ENCODE measurements around the gene ARID1B. TPM values are rescaled to one million over a fixed set of nuclear protein-coding genes. Genes with fewer than 3 reads are reported as not detected.

Gene ARID1B
- total RNA-seq, 1 donor from 2014 or later = 101 TPM

DNA sequence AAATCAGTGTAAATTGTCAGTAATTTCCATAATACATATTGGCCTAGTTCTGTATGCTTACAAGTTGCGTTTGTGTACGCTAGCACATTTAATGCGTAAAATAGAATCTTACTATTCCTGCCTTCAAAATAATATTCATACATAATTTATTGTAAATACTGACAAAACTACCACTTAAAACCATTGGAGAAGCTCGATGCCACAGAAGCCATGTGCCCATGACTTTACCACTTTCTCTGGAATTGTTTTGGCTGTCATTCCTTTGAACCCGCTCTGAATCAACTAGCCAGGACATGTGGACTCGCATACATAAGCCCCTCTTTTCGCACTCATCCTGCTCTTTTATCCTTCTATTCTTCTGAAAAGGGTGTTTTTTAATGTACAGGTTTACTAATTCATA, 394.6 kb downstream of the ARID1B start:
- Mint-ChIP-seq H3K36me3 (ENCODE audit: low read depth) (peaks cover 5% of the 10 kb centered on the region), H3K27ac (ENCODE audit: unreplicated experiment) (no peak overlapping the region), H3K27me3 (ENCODE audit: low read depth) (no peaks in the 10 kb centered on the region), H3K4me3 (no peak overlapping the region), H3K9me3 (no peaks in the 10 kb centered on the region), H3K4me1 (peaks cover 5% of the 10 kb centered on the region)
- DNase-seq (ENCODE audit: low read depth, low spot score) = no peak
- TF ChIP-seq, protein P1, sequence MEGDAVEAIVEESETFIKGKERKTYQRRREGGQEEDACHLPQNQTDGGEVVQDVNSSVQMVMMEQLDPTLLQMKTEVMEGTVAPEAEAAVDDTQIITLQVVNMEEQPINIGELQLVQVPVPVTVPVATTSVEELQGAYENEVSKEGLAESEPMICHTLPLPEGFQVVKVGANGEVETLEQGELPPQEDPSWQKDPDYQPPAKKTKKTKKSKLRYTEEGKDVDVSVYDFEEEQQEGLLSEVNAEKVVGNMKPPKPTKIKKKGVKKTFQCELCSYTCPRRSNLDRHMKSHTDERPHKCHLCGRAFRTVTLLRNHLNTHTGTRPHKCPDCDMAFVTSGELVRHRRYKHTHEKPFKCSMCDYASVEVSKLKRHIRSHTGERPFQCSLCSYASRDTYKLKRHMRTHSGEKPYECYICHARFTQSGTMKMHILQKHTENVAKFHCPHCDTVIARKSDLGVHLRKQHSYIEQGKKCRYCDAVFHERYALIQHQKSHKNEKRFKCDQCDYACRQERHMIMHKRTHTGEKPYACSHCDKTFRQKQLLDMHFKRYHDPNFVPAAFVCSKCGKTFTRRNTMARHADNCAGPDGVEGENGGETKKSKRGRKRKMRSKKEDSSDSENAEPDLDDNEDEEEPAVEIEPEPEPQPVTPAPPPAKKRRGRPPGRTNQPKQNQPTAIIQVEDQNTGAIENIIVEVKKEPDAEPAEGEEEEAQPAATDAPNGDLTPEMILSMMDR (conservative IDR thresholded peaks at IDR 0.05) = no peak

DNA sequence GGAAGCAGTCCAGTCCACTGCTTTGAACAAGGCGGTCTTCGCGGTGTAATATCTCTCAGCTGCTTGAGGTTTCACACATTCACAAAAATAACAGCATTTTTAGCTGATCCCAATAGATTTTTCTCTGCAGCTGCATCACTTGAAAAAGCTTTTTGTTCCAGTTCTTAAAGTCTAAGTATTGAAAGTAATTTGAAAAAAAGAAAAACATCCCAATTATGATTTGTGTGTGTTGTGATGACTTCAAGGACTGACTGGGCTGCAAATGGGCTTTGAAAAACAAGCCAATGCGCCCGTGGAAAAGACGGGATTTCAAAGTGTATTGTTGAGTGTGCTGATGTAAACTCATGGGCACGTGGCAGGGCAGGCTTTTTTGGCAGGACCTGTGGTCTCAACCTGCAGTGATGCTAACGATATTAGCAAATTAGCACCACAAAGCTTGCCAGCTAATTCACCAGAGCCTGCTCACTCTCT, 395.1 kb downstream of the ARID1B start:
- no peak for DNase-seq (ENCODE audit: low read depth, low spot score)
- Mint-ChIP-seq H3K4me3 (no peak overlapping the region), H3K9me3 (no peaks in the 10 kb centered on the region), H3K4me1 (peaks cover 5% of the 10 kb centered on the region), H3K36me3 (ENCODE audit: low read depth) (peaks cover 3% of the 10 kb centered on the region), H3K27me3 (ENCODE audit: low read depth) (no peaks in the 10 kb centered on the region), H3K27ac (ENCODE audit: unreplicated experiment) (no peak overlapping the region)
- TF ChIP-seq, protein P1 (conservative IDR thresholded peaks at IDR 0.05) = no peak

DNA sequence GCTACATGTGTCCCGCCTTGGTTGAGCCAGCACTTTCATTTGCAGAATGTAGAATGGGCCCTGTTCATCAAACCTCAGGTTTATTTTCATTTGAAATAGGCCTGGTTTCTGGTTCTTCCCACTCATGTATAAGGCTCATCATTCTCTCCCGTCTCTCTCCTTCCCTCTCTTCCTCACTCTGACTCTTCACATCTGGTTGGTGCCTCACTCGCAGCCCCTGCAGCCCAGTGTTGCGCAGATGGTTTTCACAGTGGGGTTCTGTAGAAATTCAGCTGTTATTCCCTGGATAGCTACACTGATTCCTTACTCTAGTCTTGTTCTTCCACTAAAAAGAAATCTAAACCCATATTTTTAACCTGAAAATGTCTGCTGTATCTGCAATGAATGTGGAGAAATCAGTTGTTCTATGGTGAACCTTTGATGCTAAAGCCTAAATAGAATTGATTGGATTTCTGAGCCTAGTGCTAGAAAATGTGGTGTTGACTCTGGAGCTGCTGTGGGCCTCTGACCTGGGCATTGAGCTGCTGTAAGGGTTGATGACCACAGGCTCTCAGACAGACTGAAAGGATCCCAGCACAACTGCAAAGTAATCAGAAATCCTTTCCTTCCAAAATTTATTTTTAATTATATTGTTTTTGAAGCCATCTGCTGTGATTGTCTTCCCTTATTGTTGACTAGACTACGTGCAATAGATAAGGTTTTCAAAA, 395.8 kb downstream of the ARID1B start:
- DNase-seq (ENCODE audit: low read depth, low spot score) = no peak
- Mint-ChIP-seq H3K27ac (ENCODE audit: unreplicated experiment) (no peak overlapping the region), H3K9me3 (no peaks in the 10 kb centered on the region), H3K27me3 (ENCODE audit: low read depth) (no peaks in the 10 kb centered on the region), H3K4me3 (no peak overlapping the region), H3K4me1 (peaks cover 5% of the 10 kb centered on the region), H3K36me3 (ENCODE audit: low read depth) (peaks cover 3% of the 10 kb centered on the region)
- TF ChIP-seq, protein P1 (conservative IDR thresholded peaks at IDR 0.05) = no peak

DNA sequence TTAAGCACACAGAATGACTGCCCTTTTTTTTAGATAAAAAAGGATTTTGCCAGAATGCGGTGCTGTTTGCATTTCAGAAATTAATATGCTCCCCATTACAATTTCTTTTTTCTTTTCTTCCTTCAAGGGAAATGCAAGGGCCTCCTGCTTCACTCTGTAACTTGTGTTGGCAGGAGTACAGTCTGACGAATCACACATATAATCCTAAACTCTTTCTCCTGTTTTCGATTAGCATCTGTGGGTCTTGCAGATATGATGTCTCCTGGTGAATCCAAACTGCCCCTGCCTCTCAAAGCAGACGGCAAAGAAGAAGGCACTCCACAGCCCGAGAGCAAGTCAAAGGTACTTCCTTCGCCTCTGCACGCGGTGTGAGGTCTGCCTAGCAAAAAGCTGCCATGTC, 396.6 kb downstream of the ARID1B start:
- no peaks in the 10 kb centered on the region for H3K9me3 Mint-ChIP-seq
- H3K27ac Mint-ChIP-seq (ENCODE audit: unreplicated experiment) = peak overlapping the region; percentile 54
- no peak overlapping the region for H3K4me3 Mint-ChIP-seq
- peaks cover 3% of the 10 kb centered on the region for H3K36me3 Mint-ChIP-seq (ENCODE audit: low read depth)
- no peaks in the 10 kb centered on the region for H3K27me3 Mint-ChIP-seq (ENCODE audit: low read depth)
- TF ChIP-seq, protein P1 (conservative IDR thresholded peaks at IDR 0.05) = no peak
- no peak for DNase-seq (ENCODE audit: low read depth, low spot score)
- H3K4me1 Mint-ChIP-seq = peaks cover 5% of the 10 kb centered on the region

DNA sequence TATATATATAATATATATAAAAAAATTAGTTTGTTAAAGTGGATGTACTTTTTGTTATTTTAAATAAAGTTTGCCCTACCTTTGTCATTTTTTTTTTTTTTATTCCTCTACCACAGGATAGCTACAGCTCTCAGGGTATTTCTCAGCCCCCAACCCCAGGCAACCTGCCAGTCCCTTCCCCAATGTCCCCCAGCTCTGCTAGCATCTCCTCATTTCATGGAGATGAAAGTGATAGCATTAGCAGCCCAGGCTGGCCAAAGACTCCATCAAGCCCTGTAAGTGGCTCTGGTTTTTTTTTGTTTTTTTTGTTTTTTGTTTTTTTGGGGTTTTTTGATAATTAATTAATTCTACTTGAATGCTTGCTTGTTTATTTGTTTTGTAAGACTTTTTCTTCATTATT, 397.6 kb downstream of the ARID1B start:
- no peaks in the 10 kb centered on the region for H3K9me3 Mint-ChIP-seq
- H3K27ac Mint-ChIP-seq (ENCODE audit: unreplicated experiment) = no peak overlapping the region
- TF ChIP-seq, protein P1 (conservative IDR thresholded peaks at IDR 0.05) = no peak
- no peak for DNase-seq (ENCODE audit: low read depth, low spot score)
- H3K27me3 Mint-ChIP-seq (ENCODE audit: low read depth) = no peaks in the 10 kb centered on the region
- H3K36me3 Mint-ChIP-seq (ENCODE audit: low read depth) = peaks cover 3% of the 10 kb centered on the region
- peaks cover 5% of the 10 kb centered on the region for H3K4me1 Mint-ChIP-seq
- H3K4me3 Mint-ChIP-seq = no peak overlapping the region

Data from neural crest cell (in vitro differentiated cells).